Endothelial cell of umbilical vein (primary cell): Measurements from ENCODE around the gene NAP1L4. TPM values are rescaled to one million over a fixed set of nuclear protein-coding genes. Genes with fewer than 3 reads are reported as not detected.

ENCODE experiments used
- BruUV-seq: library from RNA; stranded (reverse); fragments of 400-500 nt; replicated peaks from 2 replicates; lab custom pipeline; 2021; lab: Mats Ljungman, UMichigan
- CTCF ChIA-PET: fragments of 300-600, 350-600 bp; sonication (Branson Sonifier 250); formaldehyde crosslinking; loops from one replicate; lab custom pipeline; 2021; ENCODE audit warnings: antibody characterized with exemption, inconsistent platforms; lab: Charles Lee
- POLR2A ChIA-PET: fragments of 300-600, 350-600 bp; sonication (Branson Sonifier 250); formaldehyde crosslinking; loops from one replicate; lab custom pipeline; 2021; ENCODE audit warnings: antibody characterized with exemption, inconsistent platforms; lab: Charles Lee
- DNase-seq: peaks from one replicate; pipeline ENCODE4 v3.0.0-alpha.2; 2011; ENCODE audit warnings: low read depth, low spot score
- FAIRE-seq: peaks from 2 replicates; lab custom pipeline; 2011; peaks lifted over from hg19 to GRCh38; lab: Jason Lieb, UNC
- H2AFZ ChIP-seq: 2 replicates; pipeline ENCODE4 v1.6.0; 2012; ENCODE audit warnings: low read depth, low read length, control low read depth, inconsistent platforms
- H3K27ac ChIP-seq: 2 replicates; pipeline ENCODE4 v1.5.1; 2011; ENCODE audit warnings: low read depth, mild to moderate bottlenecking, control low read depth, low read length, moderate library complexity; ENCODE audit not compliant: insufficient read depth
- H3K27me3 ChIP-seq, 2 experiments: 2 replicates each; pipeline versions ENCODE4 v1.6.0 to v1.6.1; 2011; ENCODE audit warnings: low read length in 2 of 2, mixed read lengths in 1 of 2; ENCODE audit not compliant: control insufficient read depth in 2 of 2, insufficient read depth in 2 of 2
- H3K36me3 ChIP-seq, 2 experiments: 2 replicates in 1 of 2; 3 replicates in 1 of 2; pipeline ENCODE4 v1.5.1; 2011; ENCODE audit warnings: low read length in 2 of 2, mild to moderate bottlenecking in 1 of 2, moderate library complexity in 1 of 2; ENCODE audit not compliant: control insufficient read depth in 2 of 2, insufficient read depth in 2 of 2; ENCODE audit errors: extremely low read depth in 1 of 2
- H3K4me1 ChIP-seq: 3 replicates; pipeline ENCODE4 v1.5.1; 2011; ENCODE audit warnings: mild to moderate bottlenecking, low read length; ENCODE audit not compliant: control insufficient read depth, insufficient read depth; ENCODE audit errors: extremely low read depth
- H3K4me2 ChIP-seq: 2 replicates; pipeline ENCODE4 v1.6.1; 2011; ENCODE audit warnings: low read length, control low read depth, mixed read lengths; ENCODE audit not compliant: insufficient read depth
- H3K4me3 ChIP-seq, 3 experiments: fragments of 200-600 bp in 1 of 3; sonication (generic), shearing (Covaris generic) in 1 of 3; replicated peaks in 1 of 3; 2 replicates each; pipeline ENCODE4 v1.5.1; 2011 to 2016; ENCODE audit warnings: control low read depth in 3 of 3, low read length in 3 of 3, mild to moderate bottlenecking in 2 of 3, inconsistent platforms in 1 of 3, low read depth in 1 of 3, moderate library complexity in 1 of 3; ENCODE audit not compliant: insufficient read depth in 1 of 3
- H3K79me2 ChIP-seq: 2 replicates; pipeline ENCODE4 v1.6.0; 2012; ENCODE audit warnings: low read length, inconsistent platforms; ENCODE audit not compliant: control insufficient read depth, insufficient read depth
- H3K9ac ChIP-seq: replicated peaks from 2 replicates; pipeline ENCODE3; 2011; ENCODE audit warnings: low read length, control low read depth; ENCODE audit not compliant: insufficient read depth; ENCODE audit errors: extremely low read depth
- H3K9me1 ChIP-seq: replicated peaks from 3 replicates; pipeline ENCODE4 v1.6.0; 2011; ENCODE audit warnings: mild to moderate bottlenecking, low read length; ENCODE audit not compliant: control insufficient read depth, insufficient read depth; ENCODE audit errors: extremely low read depth
- H3K9me3 ChIP-seq: replicated peaks from 2 replicates; pipeline ENCODE4 v1.5.1; 2012; ENCODE audit warnings: low read length, inconsistent platforms; ENCODE audit not compliant: control insufficient read depth, insufficient read depth
- H4K20me1 ChIP-seq: replicated peaks from 2 replicates; pipeline ENCODE3; 2011; ENCODE audit warnings: mild to moderate bottlenecking, low read length; ENCODE audit not compliant: control insufficient read depth, insufficient read depth; ENCODE audit errors: extremely low read depth
- EZH2 ChIP-seq: IDR thresholded peaks from 2 replicates; pipeline ENCODE4 v1.6.1; 2012; ENCODE audit warnings: borderline replicate concordance, low read depth, mild to moderate bottlenecking, moderate library complexity, low read length, inconsistent platforms; ENCODE audit not compliant: severe bottlenecking
- FOS ChIP-seq: IDR thresholded peaks from 2 replicates; pipeline ENCODE4 v1.6.1; 2011; ENCODE audit warnings: mild to moderate bottlenecking, low read length, moderate library complexity, borderline replicate concordance; ENCODE audit not compliant: insufficient read depth
- GATA2 ChIP-seq: IDR thresholded peaks from 2 replicates; pipeline ENCODE4 v1.7.0; 2011; ENCODE audit warnings: low read depth, mild to moderate bottlenecking, moderate library complexity, mixed read lengths, low read length; ENCODE audit not compliant: insufficient read length, insufficient read depth
- MYC ChIP-seq: IDR thresholded peaks from one replicate; pipeline ENCODE4 v1.6.1; 2011; ENCODE audit warnings: mild to moderate bottlenecking, low read depth, low read length
- POLR2A ChIP-seq: IDR thresholded peaks from 2 replicates; pipeline ENCODE4 v1.6.1; 2012; ENCODE audit warnings: low read depth, mild to moderate bottlenecking, control low read depth, low read length
- POLR2AphosphoS5 ChIP-seq: IDR thresholded peaks from 2 replicates; pipeline ENCODE4 v1.6.1; 2012; ENCODE audit warnings: low read depth, mild to moderate bottlenecking, control low read depth, low read length, moderate library complexity; ENCODE audit not compliant: insufficient read depth
- dilution Hi-C: fragments of 300-500 bp; cut with MboI; formaldehyde crosslinking; loops from one replicate; pipeline ENCODE4 v1.15.0; 2019; ENCODE audit warnings: low sequenced_read_pairs; ENCODE audit not compliant: extremely low pct_ligation_motif_present
- intact Hi-C: fragments of 100-400 bp; cut with micrococcal nuclease; formaldehyde crosslinking; loops from one replicate; pipeline ENCODE4 v1.10.0; 2022
- polyA plus RNA-seq, 4 experiments: library from polyadenylated mRNA; depleted of rRNA in 3 of 4; stranded (reverse) in 3 of 4; unstranded in 1 of 4; fragments of >200 nt; gene quantifications; 2 replicates each; pipeline versions ENCODE4 v1.2.1 to v1.2.3, GENCODE V29; 2011 to 2012; ENCODE audit warnings: missing spikeins in 1 of 4
- total RNA-seq: library from RNA; stranded (reverse); gene quantifications from 2 replicates; pipeline ENCODE4 v1.2.3, GENCODE V29; 2021
- TF ChIP-seq, protein P1 (sequence below): IDR thresholded peaks from 2 replicates; pipeline ENCODE4 v1.6.1; 2011; ENCODE audit not compliant: insufficient read depth, insufficient read length
- TF ChIP-seq, protein P2 (sequence below), 2 donors: IDR thresholded peaks; 1 replicate in 1 of 2; 2 replicates in 1 of 2; pipeline ENCODE4 v1.5.1; 2011; ENCODE audit warnings: low read length in 2 of 2, mild to moderate bottlenecking in 2 of 2, moderate library complexity in 2 of 2, control low read depth in 1 of 2, inconsistent platforms in 1 of 2, low read depth in 1 of 2; ENCODE audit not compliant: insufficient read depth in 1 of 2; ENCODE audit errors: extremely low read depth in 1 of 2

Gene NAP1L4
- total and polyA plus RNA-seq, 2 donors (not counting 3 experiments of a cell fraction or from before 2014, with no cell fraction given): 100.0 to 177 TPM

DNA sequence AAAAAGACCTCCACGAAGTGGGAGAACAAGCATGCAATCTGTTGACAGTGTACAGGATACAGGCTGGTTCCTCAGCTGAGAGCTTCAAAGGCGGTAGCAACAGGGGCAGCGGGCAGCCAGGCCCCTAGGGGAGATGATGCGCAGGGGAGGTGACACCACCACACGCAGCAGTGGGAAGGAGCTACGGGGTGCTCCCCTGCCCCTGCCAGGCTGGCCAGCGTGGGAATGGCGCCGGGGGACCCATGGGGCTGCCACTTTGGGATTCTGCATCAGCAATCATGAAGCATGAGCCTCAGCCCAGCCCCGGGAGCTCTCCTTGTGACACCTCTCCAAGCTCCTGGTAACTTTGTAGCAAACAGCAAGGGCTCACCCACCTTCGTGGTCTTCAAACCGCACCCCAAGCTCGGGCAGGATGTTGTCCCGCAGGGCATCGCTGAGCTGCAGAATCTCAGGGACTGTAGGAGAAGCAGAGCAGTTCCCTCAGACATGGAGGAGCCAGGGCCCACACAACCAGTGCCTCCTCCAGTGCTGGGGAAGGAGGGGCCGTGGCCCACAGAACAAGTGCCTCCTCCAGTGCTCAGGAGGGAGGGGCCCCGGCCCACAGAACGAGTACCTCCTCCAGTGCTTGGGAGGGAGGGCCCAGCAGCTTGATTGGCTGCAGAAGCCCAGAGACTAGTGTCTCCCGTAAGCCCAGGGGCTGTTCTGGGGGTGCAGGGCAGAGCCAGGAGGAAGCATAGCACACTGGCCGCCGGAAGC lies 14.6 kb upstream of the NAP1L4 start:
- Histone ChIP-seq H3K4me2 (no peak overlapping the region), H3K36me3 (peaks cover 7 to 38% of the 10 kb centered on the region in 2 experiments), H3K79me2 (no peaks in the 10 kb centered on the region), H3K9me1 (no peaks in the 10 kb centered on the region), H3K4me3 (no peak overlapping the region), H3K27ac (no peak overlapping the region), H3K4me1 (no peaks in the 10 kb centered on the region), H4K20me1 (no peaks in the 10 kb centered on the region), H3K9me3 (no peaks in the 10 kb centered on the region), H3K27me3 (no peaks in the 10 kb centered on the region), H3K9ac (no peak overlapping the region), H2AFZ (no peak overlapping the region)
- TF ChIP-seq MYC: no peak
- TF ChIP-seq, protein P1, sequence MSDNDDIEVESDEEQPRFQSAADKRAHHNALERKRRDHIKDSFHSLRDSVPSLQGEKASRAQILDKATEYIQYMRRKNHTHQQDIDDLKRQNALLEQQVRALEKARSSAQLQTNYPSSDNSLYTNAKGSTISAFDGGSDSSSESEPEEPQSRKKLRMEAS: no peak
- TF ChIP-seq EZH2: no peak
- TF ChIP-seq, protein P2, sequence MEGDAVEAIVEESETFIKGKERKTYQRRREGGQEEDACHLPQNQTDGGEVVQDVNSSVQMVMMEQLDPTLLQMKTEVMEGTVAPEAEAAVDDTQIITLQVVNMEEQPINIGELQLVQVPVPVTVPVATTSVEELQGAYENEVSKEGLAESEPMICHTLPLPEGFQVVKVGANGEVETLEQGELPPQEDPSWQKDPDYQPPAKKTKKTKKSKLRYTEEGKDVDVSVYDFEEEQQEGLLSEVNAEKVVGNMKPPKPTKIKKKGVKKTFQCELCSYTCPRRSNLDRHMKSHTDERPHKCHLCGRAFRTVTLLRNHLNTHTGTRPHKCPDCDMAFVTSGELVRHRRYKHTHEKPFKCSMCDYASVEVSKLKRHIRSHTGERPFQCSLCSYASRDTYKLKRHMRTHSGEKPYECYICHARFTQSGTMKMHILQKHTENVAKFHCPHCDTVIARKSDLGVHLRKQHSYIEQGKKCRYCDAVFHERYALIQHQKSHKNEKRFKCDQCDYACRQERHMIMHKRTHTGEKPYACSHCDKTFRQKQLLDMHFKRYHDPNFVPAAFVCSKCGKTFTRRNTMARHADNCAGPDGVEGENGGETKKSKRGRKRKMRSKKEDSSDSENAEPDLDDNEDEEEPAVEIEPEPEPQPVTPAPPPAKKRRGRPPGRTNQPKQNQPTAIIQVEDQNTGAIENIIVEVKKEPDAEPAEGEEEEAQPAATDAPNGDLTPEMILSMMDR (IDR thresholded peaks at IDR 0.05; ENCODE audit: extremely low read depth in 1 of 2, insufficient read depth in 1 of 2, low read depth in 1 of 2, low read length in 2 of 2): no peak
- no peak for TF ChIP-seq FOS
- no peak for TF ChIP-seq POLR2AphosphoS5
- TF ChIP-seq POLR2A: no peak
- no peak for TF ChIP-seq GATA2
- dilution Hi-C loops (no loop called here), intact Hi-C loops (no loop called here)
- FAIRE-seq (no peak), DNase-seq (no peak)
- ChIA-PET CTCF (interaction anchor here (1.4 kb wide), 2 partner anchors 9 to 15 kb away, joined by 3 to 5 read pairs; partner anchors contain the start of gene NAP1L4), POLR2A (no interaction called here)
- no TSS peak for BruUV-seq
